Ascending aorta (tissue), 2 donors: ENCODE data around the gene PRRC2B. TPM values are rescaled to one million over a fixed set of nuclear protein-coding genes. Genes with fewer than 3 reads are reported as not detected.

Source experiments
- DNase-seq, 2 donors: peaks; one replicate each; pipeline ENCODE4 v3.0.0-alpha.2; 2019; ENCODE audit warnings: low spot score in 2 of 2
- H3K27ac ChIP-seq, 2 donors: fragments of 200-600 bp; sonication (generic); one replicate each; pipeline ENCODE4 v1.5.1; 2016 to 2017; ENCODE audit warnings: mild to moderate bottlenecking in 1 of 2
- H3K27me3 ChIP-seq: fragments of 200-600 bp; sonication (generic); one replicate; pipeline ENCODE4 v1.5.1; 2017
- H3K36me3 ChIP-seq, 2 donors: fragments of 200-600 bp; sonication (generic); one replicate each; pipeline ENCODE4 v1.5.1; 2016
- H3K4me1 ChIP-seq, 2 donors: fragments of 200-600 bp; sonication (generic); one replicate each; pipeline ENCODE4 v1.5.1; 2016 to 2017; ENCODE audit warnings: mild to moderate bottlenecking in 1 of 2
- H3K4me3 ChIP-seq, 2 donors: fragments of 200-600 bp; sonication (generic); one replicate each; pipeline ENCODE4 v1.5.1; 2016 to 2017; ENCODE audit warnings: mild to moderate bottlenecking in 1 of 2
- H3K9me3 ChIP-seq, 2 donors: fragments of 200-600 bp; sonication (generic); one replicate each; pipeline ENCODE4 v1.5.1; 2016
- CTCF ChIP-seq, 3 experiments: fragments of 200-600 bp in 2 of 3; fragments of 450-650 bp in 1 of 3; sonication (generic) in 2 of 3; IDR thresholded peaks; one replicate each; pipeline ENCODE4 v1.5.1; 2016 to 2019; ENCODE audit warnings: antibody characterized with exemption in 3 of 3, mild to moderate bottlenecking in 1 of 3, moderate library complexity in 1 of 3
- intact Hi-C: fragments of 100-400 bp; cut with DNase I; formaldehyde crosslinking; loops from one replicate; pipeline ENCODE4 v1.15.1; 2023
- total RNA-seq: library from RNA; depleted of rRNA; stranded (reverse); fragments of >200 nt; gene quantifications from one replicate; pipeline ENCODE4 v1.1.0, GENCODE V29; 2016

PRRC2B gene
- total RNA-seq, 1 donor from 2014 or later = 199 TPM

DNA sequence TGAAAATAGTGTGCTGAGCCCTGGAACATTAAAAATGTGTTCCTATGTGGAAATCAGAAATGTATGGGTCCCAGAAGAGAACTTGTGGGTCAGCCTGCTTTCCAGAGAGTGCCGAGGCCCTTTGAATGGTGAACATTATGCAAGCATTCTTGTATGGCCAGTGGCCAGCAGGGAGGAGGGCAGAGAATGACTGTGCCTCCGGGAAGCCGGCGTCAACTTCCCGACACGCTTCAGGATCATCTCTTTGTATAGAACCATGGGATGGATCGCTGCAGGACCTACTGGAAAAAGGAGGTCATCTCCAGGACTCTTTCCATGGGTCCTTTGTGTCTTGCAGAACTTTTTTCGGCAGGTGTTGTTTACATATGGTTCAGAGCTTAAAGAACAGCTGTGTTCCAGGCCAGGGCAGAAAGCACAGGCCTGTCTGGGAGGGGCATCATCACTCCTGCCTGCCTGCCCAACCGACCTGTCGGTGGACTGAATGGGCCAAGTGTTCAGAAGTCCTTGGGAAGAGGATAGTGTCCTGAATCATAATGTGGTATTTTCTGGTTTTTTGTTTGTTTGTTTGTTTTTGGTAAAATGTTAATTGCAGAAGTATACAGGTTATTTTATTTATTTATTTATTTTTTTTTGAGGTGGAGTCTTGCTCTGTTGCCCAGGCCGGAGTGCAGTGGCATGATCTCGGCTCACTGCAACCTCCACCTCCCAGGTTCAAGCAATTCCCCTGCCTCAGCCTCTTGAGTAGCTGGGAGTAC, 9.0 kb downstream of the PRRC2B start:
- H3K4me3 ChIP-seq = peak overlapping the region; percentile 35 to 37
- DNase-seq = peak; percentile 55 to 96
- peaks cover 47 to 94% of the 10 kb centered on the region in 2 donors for H3K4me1 ChIP-seq
- no peaks in the 10 kb centered on the region for H3K9me3 ChIP-seq
- H3K36me3 ChIP-seq = no peaks in the 10 kb centered on the region
- intact Hi-C loops = loop anchor here (1.0 kb wide), 1 partner anchor 9 kb away; the partner anchor contains the start of gene PRRC2B
- H3K27ac ChIP-seq = peak overlapping the region; percentile 70 to 74
- no peaks in the 10 kb centered on the region for H3K27me3 ChIP-seq
- no peak for TF ChIP-seq CTCF (IDR thresholded peaks at IDR 0.05)

DNA sequence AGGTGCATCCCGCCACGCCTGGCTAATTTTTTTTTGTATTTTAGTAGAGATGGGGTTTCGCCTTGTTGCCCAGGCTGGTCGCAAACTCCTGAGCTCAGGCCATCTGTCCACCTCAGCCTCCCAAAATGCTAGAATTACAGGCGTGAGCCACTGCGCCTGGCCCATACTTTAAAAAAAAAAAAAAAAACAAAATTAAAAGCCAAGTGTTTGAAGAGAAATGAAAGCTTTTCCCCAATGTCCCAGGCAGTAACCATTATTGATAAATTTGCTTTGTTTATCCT, 9.5 kb downstream of the PRRC2B start:
- intact Hi-C loops = no loop called here
- Histone ChIP-seq H3K27me3 (no peaks in the 10 kb centered on the region), H3K4me3 (no peak overlapping the region), H3K27ac (peak overlapping the region; percentile 70 to 74), H3K9me3 (no peaks in the 10 kb centered on the region), H3K36me3 (no peaks in the 10 kb centered on the region), H3K4me1 (peaks cover 44 to 94% of the 10 kb centered on the region in 2 donors)
- DNase-seq = no peak
- TF ChIP-seq CTCF (IDR thresholded peaks at IDR 0.05) = no peak

DNA sequence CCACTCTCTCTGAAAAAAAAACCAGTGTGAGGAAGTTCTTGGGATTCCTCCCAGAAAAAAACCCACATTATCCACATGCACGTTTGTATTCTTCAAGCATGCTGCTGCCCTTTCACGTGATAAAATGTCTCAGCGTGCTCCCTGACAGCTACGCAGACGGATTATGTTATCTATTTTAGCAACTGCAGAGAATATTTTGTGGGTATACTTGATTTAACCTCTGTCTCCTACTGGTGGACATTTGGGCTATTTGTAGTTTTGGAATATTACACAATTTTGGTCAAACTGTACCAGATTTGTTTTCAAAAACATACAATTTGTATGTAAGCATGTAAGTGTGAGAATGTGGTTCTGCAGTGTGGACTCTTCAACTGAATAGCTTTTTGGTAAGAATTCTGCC, 10.7 kb downstream of the PRRC2B start:
- Histone ChIP-seq H3K4me1 (peaks cover 41 to 96% of the 10 kb centered on the region in 2 donors), H3K36me3 (no peaks in the 10 kb centered on the region), H3K27ac (peak overlapping the region in 1 of 2 donors; percentile 50), H3K9me3 (no peaks in the 10 kb centered on the region), H3K27me3 (no peaks in the 10 kb centered on the region), H3K4me3 (peak overlapping the region in 1 of 2 donors; percentile 37)
- DNase-seq = no peak
- no peak for TF ChIP-seq CTCF (IDR thresholded peaks at IDR 0.05)
- intact Hi-C loops = no loop called here

DNA sequence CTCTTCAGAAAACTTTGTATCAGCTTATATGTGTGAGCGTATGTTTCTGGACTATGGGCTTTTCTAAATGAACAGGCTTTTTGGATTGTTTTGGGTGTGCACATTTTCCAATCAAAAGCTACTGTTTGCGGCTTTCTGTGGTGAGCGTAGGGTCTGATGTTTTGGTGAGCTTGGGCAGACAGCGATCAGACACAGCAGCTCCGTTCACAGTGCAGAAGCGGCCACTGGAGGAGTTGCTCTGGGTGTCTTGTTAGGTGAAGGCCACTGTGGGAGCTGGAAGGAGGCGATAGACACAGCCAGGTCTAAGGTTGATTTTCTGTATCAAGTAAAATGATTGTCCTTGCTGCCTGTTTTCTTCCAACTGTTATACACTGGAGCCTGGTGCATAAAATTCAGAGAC, 11.1 kb downstream of the PRRC2B start:
- Histone ChIP-seq H3K36me3 (no peaks in the 10 kb centered on the region), H3K27ac (peak overlapping the region in 1 of 2 donors; percentile 50), H3K9me3 (no peaks in the 10 kb centered on the region), H3K27me3 (no peaks in the 10 kb centered on the region), H3K4me3 (peak overlapping the region in 1 of 2 donors; percentile 37), H3K4me1 (peaks cover 38 to 96% of the 10 kb centered on the region in 2 donors)
- no peak for TF ChIP-seq CTCF (IDR thresholded peaks at IDR 0.05)
- intact Hi-C loops = no loop called here
- DNase-seq = no peak

- peak overlapping the region; percentile 32 to 50 for H3K27ac ChIP-seq
- H3K36me3 ChIP-seq = no peaks in the 10 kb centered on the region
- H3K9me3 ChIP-seq = no peaks in the 10 kb centered on the region
- TF ChIP-seq CTCF (IDR thresholded peaks at IDR 0.05) = no peak
- intact Hi-C loops = no loop called here
- no peaks in the 10 kb centered on the region for H3K27me3 ChIP-seq
- peaks cover 41 to 95% of the 10 kb centered on the region in 2 donors for H3K4me1 ChIP-seq
- H3K4me3 ChIP-seq = peak overlapping the region in 1 of 2 donors; percentile 37
- no peak for DNase-seq
Observed at GRCh38 chr9:131405428-131405827, 11.5 kb downstream of the PRRC2B start.
